ELR (cell line): ENCODE data around the gene LMO3.
"Not testable (repeated sequence)": the region's sequence is repeated elsewhere in the genome, so short reads cannot be mapped to it uniquely, and the experiment has no call there.

Experiments
- DNase-seq: peaks from one replicate; pipeline ENCODE4 v3.0.0-alpha.2; 2015; ENCODE audit warnings: low read depth

Gene LMO3

DNA sequence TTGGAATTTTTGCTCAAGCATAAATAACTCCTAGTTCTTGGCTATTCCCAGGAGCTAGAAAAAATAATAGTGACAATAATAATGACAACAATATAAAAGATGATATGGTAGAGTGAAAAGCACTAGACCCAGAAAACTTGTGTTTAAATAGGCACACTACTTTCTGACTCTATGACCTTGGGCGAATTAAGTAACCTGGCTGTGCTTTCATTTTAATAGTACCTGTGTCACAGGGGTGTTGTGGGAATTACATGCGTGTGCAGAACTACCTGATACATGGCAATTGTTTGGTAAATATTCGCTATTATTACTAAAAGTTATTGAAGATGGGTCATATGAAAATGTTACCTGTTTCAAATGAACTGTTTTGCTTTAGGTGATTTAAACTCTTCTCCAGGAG, 60.1 kb downstream of the LMO3 start:
- no peak for DNase-seq

DNA sequence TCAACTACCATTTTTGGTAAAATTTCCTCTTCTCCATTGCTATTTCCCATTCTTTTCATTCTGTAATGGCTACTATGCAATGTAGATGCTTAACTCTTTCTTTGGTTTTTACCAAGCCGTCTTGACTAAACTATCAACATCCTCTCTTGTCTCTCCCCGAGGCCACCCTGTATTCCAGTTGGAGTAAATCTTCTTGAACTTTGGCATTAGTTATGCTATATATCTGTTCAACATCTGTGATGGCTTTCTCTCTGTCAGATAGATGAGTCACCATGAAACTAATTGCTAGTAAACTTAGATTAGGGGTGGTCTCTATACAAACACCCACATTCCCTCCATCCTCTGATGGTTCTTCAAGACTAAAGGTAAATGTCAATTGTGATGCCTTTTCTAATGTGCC, 63.4 kb downstream of the LMO3 start:
- DNase-seq, result no peak

- not testable (repeated sequence) for DNase-seq
These were observed 68.3 kb downstream of the LMO3 start for GRCh38 chr12:16537652-16538051.

- no peak for DNase-seq
These were observed 74.3 kb downstream of the LMO3 start for GRCh38 chr12:16531621-16532020.

- no peak for DNase-seq
These were observed 75.6 kb downstream of the LMO3 start for GRCh38 chr12:16530268-16530850.

DNA sequence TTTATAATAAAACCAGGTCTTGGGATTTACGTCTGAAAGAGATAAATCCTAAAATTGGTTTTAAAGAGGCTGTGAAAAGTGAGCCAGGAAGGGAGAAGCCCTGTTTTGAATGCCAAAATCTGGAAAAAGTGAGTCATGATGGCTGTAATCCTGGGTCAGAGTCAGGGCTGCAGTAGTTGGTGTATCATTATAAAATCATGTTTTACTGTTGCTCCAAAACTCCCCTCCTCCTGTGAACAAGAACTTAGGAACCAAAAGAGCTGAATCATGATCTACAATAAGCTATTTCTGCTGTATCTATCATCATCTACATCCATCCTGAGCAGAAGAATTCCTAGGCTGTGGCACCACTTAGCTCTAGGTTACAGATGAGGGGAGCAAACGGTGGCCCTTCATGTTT, 79.3 kb downstream of the LMO3 start:
- no peak for DNase-seq

GRCh38 chr12:16524378-16524777, 81.6 kb downstream of the LMO3 start:
- DNase-seq, result no peak

- no peak for DNase-seq
These were observed 82.0 kb downstream of the LMO3 start for GRCh38 chr12:16523951-16524331.

- DNase-seq, result no peak
These were observed 82.5 kb downstream of the LMO3 start for GRCh38 chr12:16523284-16523950.

- no peak for DNase-seq
These were observed 85.6 kb downstream of the LMO3 start for GRCh38 chr12:16520328-16520727.

DNA sequence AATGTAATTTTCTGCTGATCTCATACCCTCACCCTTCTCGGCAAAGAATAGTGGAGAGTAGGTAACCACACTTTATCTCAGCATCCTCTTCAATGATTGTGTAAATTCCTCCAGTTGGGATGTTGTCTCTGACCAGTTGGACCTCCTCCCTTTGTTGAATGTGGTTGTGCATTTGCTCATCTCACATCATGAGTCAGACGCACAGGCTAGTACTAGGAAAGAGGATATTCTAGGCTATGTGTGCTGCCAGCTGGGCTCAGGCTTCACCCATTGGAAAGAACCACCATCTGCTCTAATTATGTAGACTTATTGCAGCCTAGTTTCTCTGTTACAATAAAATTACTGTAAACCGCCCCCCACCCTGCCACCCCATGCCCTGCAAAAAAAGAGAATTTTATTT, 90.3 kb downstream of the LMO3 start:
- DNase-seq, result no peak

DNA sequence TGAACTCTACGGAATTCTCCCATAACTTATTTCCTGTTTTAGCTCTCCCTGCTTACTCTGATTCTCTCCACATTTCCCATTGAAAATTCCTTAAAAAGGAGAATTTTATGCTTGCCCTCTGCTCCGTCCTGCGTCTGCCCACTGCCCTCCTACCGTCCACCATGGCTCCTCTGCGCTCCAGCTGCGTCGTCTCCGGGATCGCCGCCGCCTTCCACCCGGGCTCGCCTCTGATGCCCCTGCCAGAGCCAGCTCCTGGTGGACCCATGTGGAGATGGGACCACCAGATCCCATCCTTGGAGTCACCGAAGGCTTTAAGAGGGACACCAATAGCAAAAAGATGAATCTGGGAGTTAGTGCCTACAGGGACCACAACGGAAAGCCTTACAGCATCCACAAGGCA, 92.7 kb downstream of the LMO3 start:
- no peak for DNase-seq

DNA sequence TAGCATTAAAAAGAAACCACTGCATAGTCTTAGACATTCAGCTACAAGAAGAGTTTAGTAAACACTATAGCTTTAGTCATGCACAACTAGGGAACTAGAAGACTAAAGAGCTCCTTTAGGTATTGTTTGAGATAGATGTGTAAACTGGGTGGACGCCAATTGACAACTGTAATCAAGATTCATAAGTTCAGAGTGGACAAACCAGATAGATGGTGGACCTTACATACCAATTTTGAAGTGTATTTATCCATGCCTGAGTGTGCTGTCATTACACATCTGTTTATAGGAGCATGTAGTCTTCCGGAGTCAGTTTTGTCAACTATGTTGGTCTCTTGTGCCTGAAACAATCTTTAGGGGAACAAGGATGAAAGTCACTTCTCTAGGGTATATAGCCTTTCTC, 96.6 kb downstream of the LMO3 start:
- DNase-seq, result no peak

- no peak for DNase-seq
These were observed 99.6 kb downstream of the LMO3 start for GRCh38 chr12:16506394-16506793.

DNA sequence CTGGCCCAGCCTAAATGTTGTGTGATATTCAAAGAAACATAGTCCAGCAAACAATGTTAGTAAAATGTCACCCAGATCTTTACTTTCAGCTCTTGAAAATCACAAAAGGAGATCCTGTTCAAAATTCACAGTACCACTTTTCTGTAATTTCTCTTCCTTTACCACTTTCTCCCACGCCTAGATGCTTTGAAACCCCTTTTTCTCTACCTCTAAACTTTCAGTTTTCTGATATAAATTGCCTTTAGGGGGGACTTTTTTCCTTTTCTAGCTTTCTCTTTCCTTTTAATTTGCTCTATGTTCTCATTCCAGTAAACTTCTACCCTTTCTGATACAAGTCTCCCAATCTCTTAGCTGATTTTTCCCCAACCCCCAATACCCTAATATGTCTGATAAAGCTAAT, 101.8 kb downstream of the LMO3 start:
- no peak for DNase-seq

GRCh38 chr12:16499611-16500010, 106.4 kb downstream of the LMO3 start:
- no peak for DNase-seq
